HFFc6 (cell line): ENCODE measurements around the gene ABCA9. TPM values are rescaled to one million over a fixed set of nuclear protein-coding genes. Genes with fewer than 3 reads are reported as not detected.
"Not testable (repeated sequence)": the region's sequence is repeated elsewhere in the genome, so short reads cannot be mapped to it uniquely, and the experiment has no call there.

ENCODE experiments used
- DNase-seq: peaks from one replicate; pipeline ENCODE4 v3.0.0-alpha.2; 2018
- H3K27ac Mint-ChIP-seq: 2 replicates; pipeline ENCODE4 v1.8.0; 2020; ENCODE audit warnings: mild to moderate bottlenecking, mixed read lengths
- H3K27me3 Mint-ChIP-seq: 2 replicates; pipeline ENCODE4 v1.8.0; 2021; ENCODE audit warnings: mild to moderate bottlenecking, moderate library complexity, mixed read lengths; ENCODE audit not compliant: insufficient read depth
- H3K36me3 Mint-ChIP-seq: 2 replicates; pipeline ENCODE4 v1.8.0; 2021; ENCODE audit warnings: low read depth, mixed read lengths
- H3K4me1 Mint-ChIP-seq: 2 replicates; pipeline ENCODE4 v1.8.0; 2020; ENCODE audit warnings: low read depth, mixed read lengths
- H3K4me3 Mint-ChIP-seq: 2 replicates; pipeline ENCODE4 v1.8.0; 2020; ENCODE audit warnings: mild to moderate bottlenecking, moderate library complexity, mixed read lengths
- H3K9me3 Mint-ChIP-seq: 2 replicates; pipeline ENCODE4 v1.8.0; 2020; ENCODE audit warnings: mild to moderate bottlenecking, mixed read lengths
- total RNA-seq, 6 experiments: library from RNA; stranded (reverse); fragmentation: NEBNext Ultra II Directional; extraction: Animal tissue kit (Norgen Biotek cat#: 25700); gene quantifications; 2 replicates in 1 of 6; 3 replicates in 5 of 6; pipeline ENCODE4 v1.2.3, GENCODE V29; 2021
- TF ChIP-seq, protein P1 (sequence below): fragments of 200-600 bp; sonication (generic); IDR thresholded peaks from 2 replicates; pipeline ENCODE4 v1.5.0; 2021; ENCODE audit warnings: antibody characterized with exemption, mild to moderate bottlenecking

Gene ABCA9
- total RNA-seq, 6 experiments from 2014 or later, result not detected

DNA sequence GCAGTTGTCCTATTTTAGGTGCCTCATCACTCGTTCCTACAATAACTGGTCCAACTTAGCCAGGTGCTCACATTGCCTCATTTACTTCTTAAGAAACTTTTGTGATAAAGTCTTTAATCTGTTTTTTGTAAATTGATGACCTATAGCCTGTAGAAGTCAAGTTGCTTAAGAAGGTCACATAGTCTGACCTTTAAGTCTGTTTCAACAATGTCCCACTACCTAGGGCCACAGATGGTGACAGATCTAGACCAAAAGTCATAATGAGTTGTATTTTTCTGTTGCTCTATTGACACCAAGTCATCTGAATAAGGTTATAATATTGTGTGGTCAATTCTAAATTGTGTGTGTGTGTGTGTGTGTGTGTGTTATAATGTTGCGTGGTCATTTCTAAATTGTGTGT lies 45.1 kb downstream of the ABCA9 start:
- Mint-ChIP-seq H3K4me3 (no peak overlapping the region), H3K4me1 (no peaks in the 10 kb centered on the region), H3K9me3 (peaks cover 23% of the 10 kb centered on the region), H3K36me3 (no peaks in the 10 kb centered on the region), H3K27ac (no peak overlapping the region), H3K27me3 (no peaks in the 10 kb centered on the region)
- TF ChIP-seq, protein P1, sequence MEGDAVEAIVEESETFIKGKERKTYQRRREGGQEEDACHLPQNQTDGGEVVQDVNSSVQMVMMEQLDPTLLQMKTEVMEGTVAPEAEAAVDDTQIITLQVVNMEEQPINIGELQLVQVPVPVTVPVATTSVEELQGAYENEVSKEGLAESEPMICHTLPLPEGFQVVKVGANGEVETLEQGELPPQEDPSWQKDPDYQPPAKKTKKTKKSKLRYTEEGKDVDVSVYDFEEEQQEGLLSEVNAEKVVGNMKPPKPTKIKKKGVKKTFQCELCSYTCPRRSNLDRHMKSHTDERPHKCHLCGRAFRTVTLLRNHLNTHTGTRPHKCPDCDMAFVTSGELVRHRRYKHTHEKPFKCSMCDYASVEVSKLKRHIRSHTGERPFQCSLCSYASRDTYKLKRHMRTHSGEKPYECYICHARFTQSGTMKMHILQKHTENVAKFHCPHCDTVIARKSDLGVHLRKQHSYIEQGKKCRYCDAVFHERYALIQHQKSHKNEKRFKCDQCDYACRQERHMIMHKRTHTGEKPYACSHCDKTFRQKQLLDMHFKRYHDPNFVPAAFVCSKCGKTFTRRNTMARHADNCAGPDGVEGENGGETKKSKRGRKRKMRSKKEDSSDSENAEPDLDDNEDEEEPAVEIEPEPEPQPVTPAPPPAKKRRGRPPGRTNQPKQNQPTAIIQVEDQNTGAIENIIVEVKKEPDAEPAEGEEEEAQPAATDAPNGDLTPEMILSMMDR, result no peak
- no peak for DNase-seq

DNA sequence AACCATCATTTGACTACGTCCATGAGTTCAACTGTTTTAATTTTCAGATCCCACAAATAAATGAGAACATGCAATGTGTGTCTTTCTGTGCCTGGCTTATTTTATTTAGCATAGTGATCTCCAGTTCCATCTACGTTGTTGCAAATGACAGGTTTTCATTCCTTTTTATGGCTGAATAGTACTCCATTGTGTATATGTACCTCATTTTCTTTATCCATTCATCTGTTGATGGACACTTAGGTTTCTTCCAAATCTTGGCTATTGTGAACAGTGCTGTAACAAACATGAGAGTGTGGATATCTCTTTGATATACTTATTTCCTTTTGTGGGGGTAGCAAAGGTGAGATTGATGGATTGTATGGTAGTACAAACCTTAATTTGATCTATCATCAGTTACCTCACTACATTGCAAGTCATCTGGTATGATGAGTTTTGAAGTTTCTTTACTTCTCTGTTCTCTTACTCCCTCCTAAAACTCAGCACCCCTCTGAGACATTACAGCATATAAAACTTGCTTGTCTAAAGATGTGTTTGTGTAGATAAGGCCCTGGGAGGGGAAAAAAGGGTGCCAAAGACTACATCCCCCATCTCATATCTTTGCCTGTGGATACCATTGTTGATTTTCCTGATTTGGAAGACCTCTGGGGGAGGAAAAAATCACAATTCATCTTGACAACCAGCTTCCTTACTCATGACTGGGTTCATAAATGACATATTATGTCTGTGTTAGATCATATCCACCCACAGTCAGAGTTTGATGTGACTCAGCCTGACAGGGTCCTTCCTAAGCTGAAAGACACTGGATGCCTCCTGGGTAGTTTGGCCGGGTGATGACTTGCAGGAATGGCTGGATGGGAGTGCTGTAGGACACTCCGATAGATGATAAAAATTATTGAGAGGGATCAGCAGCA lies 47.6 kb downstream of the ABCA9 start:
- TF ChIP-seq, protein P1, result no peak
- Mint-ChIP-seq H3K4me3 (no peak overlapping the region), H3K27ac (no peak overlapping the region), H3K27me3 (no peaks in the 10 kb centered on the region), H3K36me3 (no peaks in the 10 kb centered on the region), H3K9me3 (peaks cover 25% of the 10 kb centered on the region), H3K4me1 (no peaks in the 10 kb centered on the region)
- DNase-seq, result no peak

DNA sequence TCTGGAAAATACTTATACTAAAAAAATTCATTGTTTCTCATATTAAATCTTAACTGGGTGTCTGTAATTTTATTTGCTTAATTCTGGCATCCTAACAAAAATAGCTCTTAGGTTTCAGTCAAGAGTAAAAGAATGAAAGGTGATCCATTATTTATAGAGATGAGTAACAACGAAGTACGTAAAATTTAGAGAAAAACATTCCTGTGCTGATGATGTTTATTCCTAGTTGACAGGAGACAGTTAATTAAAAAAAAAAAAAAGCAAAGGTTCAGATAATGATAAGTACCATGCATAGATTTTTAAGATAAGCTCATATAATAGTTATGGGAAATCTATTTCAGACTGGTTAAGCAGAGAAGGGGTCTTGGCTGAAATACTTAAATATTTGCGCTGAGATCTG lies 50.8 kb downstream of the ABCA9 start:
- no peaks in the 10 kb centered on the region for H3K4me1 Mint-ChIP-seq
- H3K36me3 Mint-ChIP-seq, result peaks cover 7% of the 10 kb centered on the region; the same call in 1 of the 2 replicates
- no peaks in the 10 kb centered on the region for H3K27me3 Mint-ChIP-seq
- no peak overlapping the region for H3K27ac Mint-ChIP-seq
- DNase-seq, result no peak
- TF ChIP-seq, protein P1, result no peak
- H3K9me3 Mint-ChIP-seq, result peaks cover 48% of the 10 kb centered on the region
- no peak overlapping the region for H3K4me3 Mint-ChIP-seq

DNA sequence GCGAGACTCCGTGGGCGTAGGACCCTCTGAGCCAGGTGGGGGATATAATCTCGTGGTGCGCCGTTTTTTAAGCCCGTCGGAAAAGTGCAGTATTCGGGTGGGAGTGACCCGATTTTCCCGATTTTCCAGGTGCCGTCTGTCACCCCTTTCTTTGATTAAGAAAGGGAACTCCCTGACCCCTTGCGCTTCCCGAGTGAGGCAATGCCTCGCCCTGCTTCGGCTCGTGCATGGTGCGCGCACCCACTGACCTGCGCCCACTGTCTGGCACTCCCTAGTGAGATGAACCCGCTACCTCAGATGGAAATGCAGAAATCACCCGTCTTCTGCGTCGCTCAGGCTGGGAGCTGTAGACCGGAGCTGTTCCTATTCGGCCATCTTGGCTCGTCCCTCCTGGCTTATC lies 56.0 kb downstream of the ABCA9 start:
- peaks cover 38% of the 10 kb centered on the region for H3K9me3 Mint-ChIP-seq
- not testable (repeated sequence) for DNase-seq, H3K36me3 Mint-ChIP-seq, H3K27ac Mint-ChIP-seq, H3K4me1 Mint-ChIP-seq, H3K27me3 Mint-ChIP-seq, H3K4me3 Mint-ChIP-seq

DNA sequence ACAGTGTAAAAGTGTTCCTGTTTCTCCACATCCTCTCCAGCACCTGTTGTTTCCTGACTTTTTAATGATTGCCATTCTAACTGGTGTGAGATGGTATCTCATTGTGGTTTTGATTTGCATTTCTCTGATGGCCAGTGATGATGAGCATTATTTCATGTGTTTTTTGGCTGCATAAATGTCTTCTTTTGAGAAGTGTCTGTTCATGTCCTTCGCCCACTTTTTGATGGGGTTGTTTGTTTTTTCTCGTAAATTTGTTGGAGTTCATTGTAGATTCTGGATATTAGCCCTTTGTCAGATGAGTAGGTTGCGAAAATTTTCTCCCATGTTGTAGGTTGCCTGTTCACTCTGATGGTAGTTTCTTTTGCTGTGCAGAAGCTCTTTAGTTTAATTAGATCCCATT lies 61.0 kb downstream of the ABCA9 start:
- H3K27ac Mint-ChIP-seq, H3K27me3 Mint-ChIP-seq, H3K4me3 Mint-ChIP-seq, H3K9me3 Mint-ChIP-seq, DNase-seq, H3K36me3 Mint-ChIP-seq, H3K4me1 Mint-ChIP-seq: not testable (repeated sequence)

DNA sequence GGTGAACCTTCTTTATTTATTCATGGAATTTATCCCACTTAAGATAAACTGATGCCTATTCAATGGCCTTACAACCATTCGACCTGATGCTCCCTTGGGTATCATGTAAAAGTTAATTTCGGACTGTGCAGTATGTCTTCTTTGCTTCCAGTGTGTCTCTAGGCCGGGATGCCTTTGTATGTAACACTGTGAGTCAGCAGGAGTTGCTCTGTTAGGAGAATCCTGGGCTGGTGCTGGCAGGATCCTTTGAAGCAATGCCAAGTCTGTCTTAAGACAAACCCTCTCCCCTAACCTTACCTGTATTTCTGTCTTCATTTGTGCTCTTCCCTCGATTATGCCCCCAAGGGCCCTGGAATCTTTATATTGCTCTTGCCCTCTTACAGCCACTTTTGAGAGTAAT lies 67.6 kb downstream of the ABCA9 start:
- H3K27me3 Mint-ChIP-seq, result no peaks in the 10 kb centered on the region
- DNase-seq, result no peak
- no peaks in the 10 kb centered on the region; the same call in 1 of the 2 replicates for H3K36me3 Mint-ChIP-seq

More for the DNA sequence above, 67.6 kb downstream of the ABCA9 start:
- Mint-ChIP-seq H3K9me3 (peaks cover 29% of the 10 kb centered on the region), H3K4me3 (no peak overlapping the region), H3K4me1 (no peaks in the 10 kb centered on the region), H3K27ac (no peak overlapping the region)
- TF ChIP-seq, protein P1, result no peak
